GM12878 (cell line): ENCODE results near the gene RAB36. TPM values are rescaled to one million over a fixed set of nuclear protein-coding genes. Genes with fewer than 3 reads are reported as not detected.

ENCODE experiments used
- ATAC-seq: fragments of 200-7000 bp; cut with Tn5 transposase; 3 replicates; pipeline ENCODE4 v1.9.1; 2020; ENCODE audit warnings: mild to moderate bottlenecking, moderate library complexity
- BruUV-seq: library from RNA; stranded (reverse); fragments of 400-500 nt; replicated peaks from 2 replicates; lab custom pipeline; 2021; lab: Mats Ljungman, UMichigan
- CTCF ChIA-PET: fragments of 300-600 bp; sonication (Branson Sonifier 250); formaldehyde crosslinking; extraction: SDS; loops from one replicate; lab custom pipeline; 2021; ENCODE audit warnings: inconsistent platforms; lab: Yijun Ruan, JAX
- POLR2A ChIA-PET: fragments of 350-600 bp; formaldehyde crosslinking; extraction: SDS; loops from one replicate; lab custom pipeline; 2021; ENCODE audit warnings: inconsistent platforms; lab: Charles Lee
- RAD21 ChIA-PET: fragments of 300-600 bp; sonication (Branson Sonifier 250); formaldehyde crosslinking; loops from one replicate; lab custom pipeline; 2023; ENCODE audit warnings: antibody characterized with exemption; ENCODE audit not compliant: unreplicated experiment; lab: Charles Lee
- SMC1A ChIA-PET: fragments of 300-600 bp; sonication (Branson Sonifier 250); formaldehyde crosslinking; loops from one replicate; lab custom pipeline; 2023; ENCODE audit not compliant: unreplicated experiment, uncharacterized antibody; lab: Charles Lee
- DNase-seq: peaks from one replicate; pipeline ENCODE4 v3.0.0-alpha.2; 2011; ENCODE audit warnings: low read depth, low spot score
- FAIRE-seq: peaks from 3 replicates; lab custom pipeline; 2011; peaks lifted over from hg19 to GRCh38; lab: Jason Lieb, UNC
- H2AFZ ChIP-seq: 2 replicates; pipeline ENCODE4 v1.6.0; 2011; ENCODE audit warnings: low read depth, low read length, control low read depth; ENCODE audit not compliant: control insufficient read depth
- H3K27ac ChIP-seq: 2 replicates; pipeline ENCODE4 v1.5.1; 2011; ENCODE audit warnings: control low read depth; ENCODE audit not compliant: control insufficient read depth, insufficient read depth
- H3K27me3 ChIP-seq, 2 experiments: replicated peaks in 1 of 2; 2 replicates each; pipeline versions ENCODE4 v1.6.0 to v1.6.1; 2011; ENCODE audit warnings: low read length in 1 of 2; ENCODE audit not compliant: control insufficient read depth in 2 of 2, insufficient read depth in 2 of 2
- H3K36me3 ChIP-seq, 2 experiments: 2 replicates each; pipeline ENCODE4 v1.5.1; 2011; ENCODE audit warnings: low read length in 1 of 2; ENCODE audit not compliant: control insufficient read depth in 2 of 2, insufficient read depth in 2 of 2
- H3K4me1 ChIP-seq: 2 replicates; pipeline ENCODE4 v1.6.1; 2011; ENCODE audit warnings: mild to moderate bottlenecking, low read length, moderate library complexity, mixed read lengths; ENCODE audit not compliant: control insufficient read depth, insufficient read depth
- H3K4me2 ChIP-seq: 2 replicates; pipeline ENCODE4 v1.6.0; 2011; ENCODE audit warnings: control low read depth; ENCODE audit not compliant: control insufficient read depth, insufficient read depth
- H3K4me3 ChIP-seq: fragments of 200-600 bp; sonication (generic); 2 replicates; pipeline ENCODE4 v1.5.1; 2016
- H3K79me2 ChIP-seq: 2 replicates; pipeline ENCODE4 v1.6.0; 2011; ENCODE audit warnings: low read length; ENCODE audit not compliant: control insufficient read depth, insufficient read depth
- H3K9ac ChIP-seq: 2 replicates; pipeline ENCODE4 v1.8.0; 2011; ENCODE audit warnings: low read length, control low read depth, mixed read lengths; ENCODE audit not compliant: control insufficient read depth, insufficient read depth
- H3K9me3 ChIP-seq: replicated peaks from 3 replicates; pipeline ENCODE4 v1.5.1; 2011; ENCODE audit warnings: mild to moderate bottlenecking, low read length; ENCODE audit not compliant: control insufficient read depth, insufficient read depth
- H4K20me1 ChIP-seq: 2 replicates; pipeline ENCODE4 v1.6.0; 2011; ENCODE audit not compliant: control insufficient read depth, insufficient read depth
- BHLHE40 ChIP-seq, 2 experiments: fragments of 450-650 bp in 1 of 2; IDR thresholded peaks; 2 replicates each; pipeline ENCODE4 v1.6.1; 2011 to 2017; ENCODE audit warnings: low read depth in 2 of 2, borderline replicate concordance in 1 of 2, improper control_type of control experiment in 1 of 2, low read length in 1 of 2, mild to moderate bottlenecking in 1 of 2
- ESRRA ChIP-seq: IDR thresholded peaks from 2 replicates; pipeline ENCODE4 v1.6.1; 2012; ENCODE audit warnings: mild to moderate bottlenecking, low read length, improper control_type of control experiment
- FOS ChIP-seq: IDR thresholded peaks from 3 replicates; pipeline ENCODE4 v1.6.1; 2011; ENCODE audit warnings: borderline replicate concordance; ENCODE audit not compliant: insufficient read length; ENCODE audit errors: extremely low read depth
- IKZF2 ChIP-seq, 2 experiments: fragments of 450-650 bp; IDR thresholded peaks; 2 replicates each; pipeline ENCODE4 v1.6.1; 2017; ENCODE audit warnings: mild to moderate bottlenecking in 2 of 2, moderate library complexity in 2 of 2
- MXI1 ChIP-seq: fragments of 150-350 bp; IDR thresholded peaks from 2 replicates; pipeline ENCODE4 v1.6.1; 2011; ENCODE audit warnings: low read depth, mild to moderate bottlenecking, inconsistent platforms, low read length, improper control_type of control experiment
- MYC ChIP-seq: IDR thresholded peaks from 2 replicates; pipeline ENCODE4 v1.6.1; 2011; ENCODE audit warnings: mild to moderate bottlenecking, low read length, moderate library complexity, inconsistent platforms; ENCODE audit not compliant: insufficient read depth, insufficient replicate concordance, insufficient read length, severe bottlenecking
- PAX5 ChIP-seq: IDR thresholded peaks from 2 replicates; pipeline ENCODE4 v1.6.1; 2011; ENCODE audit warnings: low read depth, low read length, borderline replicate concordance
- POU2F2 ChIP-seq: IDR thresholded peaks from 3 replicates; pipeline ENCODE4 v1.6.1; 2011; ENCODE audit warnings: low read depth, mild to moderate bottlenecking, low read length, borderline replicate concordance
- RAD51 ChIP-seq: fragments of 450-650 bp; IDR thresholded peaks from 2 replicates; pipeline ENCODE4 v1.6.1; 2016; ENCODE audit warnings: moderate library complexity, mild to moderate bottlenecking, inconsistent platforms
- RCOR1 ChIP-seq: conservative IDR thresholded peaks from 2 replicates; pipeline ENCODE4 v1.6.1; 2012; ENCODE audit warnings: low read depth, low read length, improper control_type of control experiment
- RUNX3 ChIP-seq: IDR thresholded peaks from 2 replicates; pipeline ENCODE4 v1.6.1; 2012; ENCODE audit warnings: low read length, inconsistent platforms
- SRF ChIP-seq, 2 experiments: IDR thresholded peaks; 2 replicates each; pipeline ENCODE4 v1.6.1; 2011; ENCODE audit warnings: low read depth in 2 of 2, low read length in 2 of 2, mild to moderate bottlenecking in 1 of 2, moderate library complexity in 1 of 2
- STAT3 ChIP-seq: IDR thresholded peaks from 2 replicates; pipeline ENCODE4 v1.6.1; 2011; ENCODE audit warnings: low read depth, low read length, improper control_type of control experiment
- ZBED1 ChIP-seq: IDR thresholded peaks from 2 replicates; pipeline ENCODE4 v1.6.1; 2016; ENCODE audit warnings: borderline replicate concordance
- WGBS: methylation state at CpG from one replicate; pipeline ENCODE4 v1.1.6; 2016; ENCODE audit warnings: low lambda C conversion rate; ENCODE audit not compliant: insufficient replicate concordance, insufficient coverage; ENCODE audit errors: missing lambda C conversion rate; 5-methylcytosine and 5-hydroxymethylcytosine counted together
- in situ Hi-C: fragments of 300-500 bp; cut with MboI; formaldehyde crosslinking; loops from 9 replicates; pipeline ENCODE4 v1.14.3; 2018; ENCODE audit warnings: mixed read lengths
- intact Hi-C: fragments of 100-400 bp; cut with micrococcal nuclease; formaldehyde crosslinking; loops from one replicate; pipeline ENCODE4 v1.14.2; 2022; ENCODE audit not compliant: unreplicated experiment
- polyA plus RNA-seq, 11 experiments: library from polyadenylated mRNA; depleted of rRNA in 4 of 11; unstranded in 6 of 11; stranded (reverse) in 5 of 11; fragments of >200 nt; fragmentation: Nextera tagmentation in 4 of 11; fragmentation: Illumina TruSeq in 1 of 11; extraction: Ambion mirVana in 4 of 11; extraction: Trizol in 1 of 11; gene quantifications; 1 replicate in 1 of 11; 2 replicates in 10 of 11; pipeline versions ENCODE4 v1.2.1 to v1.2.3, GENCODE V29; 2011 to 2016; ENCODE audit warnings: inconsistent platforms in 2 of 11, missing spikeins in 2 of 11, low read depth in 1 of 11
- total RNA-seq, 4 experiments: library from RNA; depleted of rRNA in 3 of 4; stranded (reverse); fragments of >200 nt in 3 of 4; fragmentation: Illumina TruSeq in 1 of 4; extraction: Trizol in 1 of 4; gene quantifications; 2 replicates each; pipeline versions ENCODE4 v1.2.1 to v1.2.3, GENCODE V29; 2013 to 2021
- TF ChIP-seq, protein P1 (sequence below): IDR thresholded peaks from 2 replicates; pipeline ENCODE4 v1.6.1; 2011; ENCODE audit warnings: borderline replicate concordance, low read depth, mild to moderate bottlenecking, moderate library complexity, low read length; ENCODE audit not compliant: insufficient read depth, poor library complexity, severe bottlenecking
- TF ChIP-seq, protein P2 (sequence below): fragments of 450-650 bp; IDR thresholded peaks from 2 replicates; pipeline ENCODE4 v1.6.1; 2017; ENCODE audit warnings: mild to moderate bottlenecking, low read depth, inconsistent platforms; ENCODE audit not compliant: poor library complexity, severe bottlenecking

RAB36 gene
- total and polyA plus RNA-seq, 10 of the 15 experiments (the other 5 are each of a cell fraction or from before 2014, with no cell fraction given), result 0.31 to 2.7 (median 1.1) TPM

- no TSS peak for BruUV-seq
- Histone ChIP-seq H3K27ac (no peak overlapping the region), H2AFZ (no peak overlapping the region), H3K9ac (no peak overlapping the region), H4K20me1 (no peaks in the 10 kb centered on the region), H3K36me3 (no peaks in the 10 kb centered on the region), H3K27me3 (no peaks in the 10 kb centered on the region), H3K4me3 (no peak overlapping the region), H3K79me2 (no peaks in the 10 kb centered on the region), H3K9me3 (no peaks in the 10 kb centered on the region), H3K4me2 (no peak overlapping the region), H3K4me1 (no peaks in the 10 kb centered on the region)
- ChIA-PET POLR2A (interaction anchor here (1.1 to 1.6 kb wide), 2 partner anchors 100 to 160 kb away, joined by 3 to 6 read pairs; no protein-coding TSS in a partner anchor), RAD21 (interaction anchor here (1.4 to 13.5 kb wide), 3 partner anchors 8 to 162 kb away, joined by 3 to 281 read pairs (median 5); no protein-coding TSS in a partner anchor), SMC1A (interaction anchor here (1.1 to 7.3 kb wide), 4 partner anchors 8 to 164 kb away, joined by 3 to 82 read pairs (median 8); no protein-coding TSS in a partner anchor), CTCF (interaction anchor here (0.9 to 13.8 kb wide), 6 partner anchors 8 to 166 kb away, joined by 3 to 211 read pairs (median 4); no protein-coding TSS in a partner anchor)
- intact Hi-C loops (loop anchor here (10.0 kb wide), 3 partner anchors 276 to 346 kb away; no protein-coding TSS in a partner anchor), in situ Hi-C loops (loop anchor here (5.0 to 10.0 kb wide), 2 partner anchors 268 to 336 kb away; no protein-coding TSS in a partner anchor)
- ATAC-seq, result no peak
- WGBS, result 74% methylated on average over 7 of the region's 7 CpGs
- TF ChIP-seq IKZF2 (IDR thresholded peaks at IDR 0.05) (no peak), MXI1 (no peak), PAX5 (no peak), RUNX3 (no peak), MYC (no peak), RAD51 (no peak), FOS (no peak), POU2F2 (no peak), BHLHE40 (IDR thresholded peaks at IDR 0.05; ENCODE audit: borderline replicate concordance in 1 of 2, low read depth in 2 of 2, low read length in 1 of 2) (no peak), ESRRA (no peak), STAT3 (no peak), ZBED1 (no peak), SRF (IDR thresholded peaks at IDR 0.05; ENCODE audit: low read depth in 2 of 2, low read length in 2 of 2) (no peak), RCOR1 (no peak)
- TF ChIP-seq, protein P1, sequence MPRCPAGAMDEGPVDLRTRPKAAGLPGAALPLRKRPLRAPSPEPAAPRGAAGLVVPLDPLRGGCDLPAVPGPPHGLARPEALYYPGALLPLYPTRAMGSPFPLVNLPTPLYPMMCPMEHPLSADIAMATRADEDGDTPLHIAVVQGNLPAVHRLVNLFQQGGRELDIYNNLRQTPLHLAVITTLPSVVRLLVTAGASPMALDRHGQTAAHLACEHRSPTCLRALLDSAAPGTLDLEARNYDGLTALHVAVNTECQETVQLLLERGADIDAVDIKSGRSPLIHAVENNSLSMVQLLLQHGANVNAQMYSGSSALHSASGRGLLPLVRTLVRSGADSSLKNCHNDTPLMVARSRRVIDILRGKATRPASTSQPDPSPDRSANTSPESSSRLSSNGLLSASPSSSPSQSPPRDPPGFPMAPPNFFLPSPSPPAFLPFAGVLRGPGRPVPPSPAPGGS, result no peak
- TF ChIP-seq, protein P2, sequence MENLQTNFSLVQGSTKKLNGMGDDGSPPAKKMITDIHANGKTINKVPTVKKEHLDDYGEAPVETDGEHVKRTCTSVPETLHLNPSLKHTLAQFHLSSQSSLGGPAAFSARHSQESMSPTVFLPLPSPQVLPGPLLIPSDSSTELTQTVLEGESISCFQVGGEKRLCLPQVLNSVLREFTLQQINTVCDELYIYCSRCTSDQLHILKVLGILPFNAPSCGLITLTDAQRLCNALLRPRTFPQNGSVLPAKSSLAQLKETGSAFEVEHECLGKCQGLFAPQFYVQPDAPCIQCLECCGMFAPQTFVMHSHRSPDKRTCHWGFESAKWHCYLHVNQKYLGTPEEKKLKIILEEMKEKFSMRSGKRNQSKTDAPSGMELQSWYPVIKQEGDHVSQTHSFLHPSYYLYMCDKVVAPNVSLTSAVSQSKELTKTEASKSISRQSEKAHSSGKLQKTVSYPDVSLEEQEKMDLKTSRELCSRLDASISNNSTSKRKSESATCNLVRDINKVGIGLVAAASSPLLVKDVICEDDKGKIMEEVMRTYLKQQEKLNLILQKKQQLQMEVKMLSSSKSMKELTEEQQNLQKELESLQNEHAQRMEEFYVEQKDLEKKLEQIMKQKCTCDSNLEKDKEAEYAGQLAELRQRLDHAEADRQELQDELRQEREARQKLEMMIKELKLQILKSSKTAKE, result no peak
- DNase-seq, result no peak
- no peak for FAIRE-seq
Observed at GRCh38 chr22:23120415-23120899, 24.8 kb upstream of the RAB36 start.
